ENCODE measurements around the gene TP63.

The TP63 gene

DNA sequence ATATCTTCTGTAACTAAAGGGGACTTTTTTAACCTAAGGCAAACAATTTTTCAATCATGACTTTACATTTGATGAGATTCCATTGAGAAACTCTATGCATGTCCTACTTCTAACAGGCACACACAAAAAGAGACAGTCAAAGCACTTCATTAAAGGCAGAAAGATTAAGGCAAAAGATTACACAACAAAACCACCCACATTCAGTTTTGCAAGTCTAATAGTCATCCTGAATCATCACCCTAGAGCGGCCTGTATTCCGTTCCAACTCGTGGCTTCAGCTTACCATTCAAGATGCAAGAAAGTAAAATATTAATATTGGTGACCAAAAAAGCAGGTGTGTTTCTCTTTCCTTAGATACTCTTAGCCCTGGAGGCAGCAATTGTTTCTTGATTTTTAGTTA lies 283.6 kb downstream of the TP63 start:
- POLR2A ChIA-PET, result no interaction called here
- DNase-seq (ENCODE audit: extremely low spot score), result no peak
- CTCF ChIA-PET, result no interaction called here
- TF ChIP-seq, protein P1, sequence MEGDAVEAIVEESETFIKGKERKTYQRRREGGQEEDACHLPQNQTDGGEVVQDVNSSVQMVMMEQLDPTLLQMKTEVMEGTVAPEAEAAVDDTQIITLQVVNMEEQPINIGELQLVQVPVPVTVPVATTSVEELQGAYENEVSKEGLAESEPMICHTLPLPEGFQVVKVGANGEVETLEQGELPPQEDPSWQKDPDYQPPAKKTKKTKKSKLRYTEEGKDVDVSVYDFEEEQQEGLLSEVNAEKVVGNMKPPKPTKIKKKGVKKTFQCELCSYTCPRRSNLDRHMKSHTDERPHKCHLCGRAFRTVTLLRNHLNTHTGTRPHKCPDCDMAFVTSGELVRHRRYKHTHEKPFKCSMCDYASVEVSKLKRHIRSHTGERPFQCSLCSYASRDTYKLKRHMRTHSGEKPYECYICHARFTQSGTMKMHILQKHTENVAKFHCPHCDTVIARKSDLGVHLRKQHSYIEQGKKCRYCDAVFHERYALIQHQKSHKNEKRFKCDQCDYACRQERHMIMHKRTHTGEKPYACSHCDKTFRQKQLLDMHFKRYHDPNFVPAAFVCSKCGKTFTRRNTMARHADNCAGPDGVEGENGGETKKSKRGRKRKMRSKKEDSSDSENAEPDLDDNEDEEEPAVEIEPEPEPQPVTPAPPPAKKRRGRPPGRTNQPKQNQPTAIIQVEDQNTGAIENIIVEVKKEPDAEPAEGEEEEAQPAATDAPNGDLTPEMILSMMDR (IDR thresholded peaks at IDR 0.05; ENCODE audit: control extremely low read depth, extremely low read depth, low read depth, missing control alignments), result no peak

DNA sequence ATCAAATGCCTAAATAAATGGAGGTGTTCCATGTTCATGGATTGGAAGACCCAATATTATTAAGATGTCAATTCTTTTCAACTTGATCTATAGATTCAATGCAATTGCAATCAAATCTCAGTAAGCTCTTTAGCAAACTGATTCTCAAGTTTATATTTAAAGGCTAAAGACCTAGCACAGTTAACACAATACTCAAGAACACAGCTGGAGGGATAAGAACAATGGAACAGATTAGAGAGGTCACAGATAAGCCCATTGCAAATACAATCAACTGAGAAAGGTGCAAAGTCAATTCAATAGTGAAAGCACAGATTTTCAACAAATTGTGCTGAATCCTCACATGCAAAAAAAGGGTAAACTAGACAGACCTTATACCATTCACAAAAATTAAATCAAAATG lies 290.6 kb downstream of the TP63 start:
- ChIA-PET CTCF (interaction anchor here (1.2 kb wide), 1 partner anchor 26 kb away, joined by 3 read pairs; no protein-coding TSS in a partner anchor), POLR2A (no interaction called here)
- TF ChIP-seq, protein P1 (IDR thresholded peaks at IDR 0.05; ENCODE audit: control extremely low read depth, extremely low read depth, low read depth, missing control alignments), result no peak
- DNase-seq (ENCODE audit: extremely low spot score), result no peak

DNA sequence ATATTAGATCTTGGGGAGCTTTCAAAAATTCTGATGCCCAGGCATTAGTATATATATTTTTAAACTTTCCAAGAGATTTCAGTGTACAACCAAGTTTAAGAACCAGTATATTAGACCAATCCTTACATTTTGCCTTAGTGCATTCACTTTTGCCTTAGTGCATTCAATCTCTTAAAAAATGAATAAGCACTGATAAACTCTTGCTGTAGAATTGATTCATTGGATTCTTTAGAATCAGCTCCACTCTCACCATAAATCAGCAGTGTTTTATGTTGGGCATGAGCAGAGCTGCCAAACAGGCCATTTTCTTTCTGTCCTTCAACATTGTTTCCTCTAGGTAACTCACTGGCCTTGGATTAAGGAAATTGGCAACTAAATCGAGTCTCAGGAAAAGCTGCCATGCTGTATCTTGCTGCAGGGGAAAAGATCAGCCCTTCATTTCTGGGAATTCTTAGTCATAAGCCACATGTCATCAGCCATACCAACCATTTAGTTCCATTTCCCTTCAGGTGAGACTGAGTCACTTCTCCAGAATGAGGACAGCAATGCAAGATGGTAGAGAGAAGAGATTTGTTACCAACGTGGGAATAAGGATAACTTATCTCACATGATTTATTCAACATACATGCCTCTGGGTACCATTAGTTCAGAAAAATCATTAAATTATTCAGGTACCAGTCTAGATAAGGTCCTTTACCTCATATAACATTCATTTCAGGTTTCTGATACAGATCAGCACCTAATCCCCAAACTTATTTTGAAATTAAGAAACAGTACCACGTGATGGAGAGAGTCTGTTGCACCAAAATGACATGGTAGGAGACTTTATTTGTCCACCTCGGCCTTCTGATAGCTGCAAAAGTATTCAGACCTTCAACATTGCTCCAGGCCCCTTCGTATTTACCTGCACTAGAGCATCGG lies 297.0 kb downstream of the TP63 start:
- no peak for DNase-seq (ENCODE audit: extremely low spot score)
- ChIA-PET CTCF (interaction anchor here (1.2 to 4.4 kb wide), 3 partner anchors 13 to 34 kb away, joined by 3 to 16 read pairs (median 7); no protein-coding TSS in a partner anchor), POLR2A (no interaction called here)
- TF ChIP-seq, protein P1 (IDR thresholded peaks at IDR 0.05; ENCODE audit: control extremely low read depth, extremely low read depth, low read depth, missing control alignments), result no peak

DNA sequence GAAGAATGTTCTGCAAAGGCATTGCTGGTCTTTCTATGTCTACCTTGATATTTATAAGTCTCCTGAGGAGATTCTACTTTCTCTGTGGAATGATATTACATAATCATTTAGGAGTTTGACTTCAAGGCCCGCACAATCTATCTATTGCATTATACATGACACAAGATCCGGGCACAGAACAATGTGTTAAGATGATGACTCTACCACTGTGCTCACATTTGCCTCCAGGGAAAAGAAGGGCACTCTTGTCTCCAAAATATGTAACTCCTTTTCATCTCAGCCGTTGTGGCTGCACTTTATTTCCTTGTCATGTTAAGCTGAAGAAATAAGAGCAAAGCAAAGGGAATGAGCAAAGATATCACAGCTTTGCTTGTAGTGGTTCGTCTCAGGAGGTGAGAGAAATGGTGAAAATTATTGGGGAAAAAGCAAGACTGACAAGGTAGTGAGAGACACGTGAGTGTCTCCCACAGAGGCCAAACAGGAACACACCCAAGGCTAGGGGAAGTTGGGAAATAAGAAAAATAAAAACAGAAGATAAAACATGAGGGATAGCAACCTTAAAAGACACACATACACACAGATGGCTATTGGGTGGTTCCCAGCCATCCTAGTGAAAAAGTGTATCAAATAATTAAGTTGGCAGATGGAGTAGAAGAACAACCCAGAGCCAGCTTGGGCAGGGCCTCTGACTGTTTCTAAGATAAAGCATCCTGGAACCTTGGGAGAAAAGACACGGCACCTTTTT lies 305.2 kb downstream of the TP63 start:
- no peak for DNase-seq (ENCODE audit: extremely low spot score)
- CTCF ChIA-PET, result interaction anchor here (0.8 kb wide), 1 partner anchor 12 kb away, joined by 4 read pairs; no protein-coding TSS in a partner anchor
- POLR2A ChIA-PET, result no interaction called here
- TF ChIP-seq, protein P1 (IDR thresholded peaks at IDR 0.05; ENCODE audit: control extremely low read depth, extremely low read depth, low read depth, missing control alignments), result no peak

DNA sequence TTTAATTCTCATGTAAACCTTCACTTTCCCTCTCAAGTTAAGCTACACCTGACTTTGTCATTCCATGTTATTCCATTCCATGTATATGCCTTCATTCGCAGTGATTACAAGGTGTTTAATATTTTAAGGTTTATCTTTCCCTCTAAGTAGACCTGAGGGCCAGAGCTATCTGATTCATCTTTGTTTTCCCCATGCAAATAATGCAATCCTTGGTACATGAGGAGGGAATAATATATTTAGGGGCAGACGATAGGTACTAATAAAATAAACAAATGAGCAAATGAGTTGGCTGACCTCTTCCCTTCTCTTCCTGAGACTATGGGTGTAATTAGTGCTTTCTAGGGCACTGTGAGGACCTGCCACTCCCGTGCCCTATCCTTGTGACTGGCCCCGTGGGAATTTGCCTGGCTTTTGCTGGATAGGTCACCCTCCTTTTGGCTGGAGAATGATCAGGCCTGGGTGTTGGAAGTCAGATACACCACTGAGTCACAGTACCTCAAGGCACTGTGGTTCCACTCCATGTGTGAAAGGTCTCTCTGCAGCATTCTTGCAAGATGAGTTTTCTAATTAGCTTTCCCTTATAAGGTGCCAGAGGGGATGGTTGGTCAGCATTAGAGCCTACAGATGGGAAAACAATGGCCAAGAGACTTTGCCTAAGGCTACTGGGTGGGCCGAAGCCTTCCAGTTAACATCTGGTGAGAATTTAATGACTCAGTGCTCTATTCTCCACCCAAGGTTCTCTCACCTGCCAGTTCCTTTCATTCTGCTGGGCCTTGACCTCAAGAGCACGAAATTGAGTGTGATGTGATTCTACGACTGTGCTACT lies 306.3 kb downstream of the TP63 start:
- TF ChIP-seq, protein P1 (IDR thresholded peaks at IDR 0.05; ENCODE audit: control extremely low read depth, extremely low read depth, low read depth, missing control alignments), result no peak
- POLR2A ChIA-PET, result no interaction called here
- CTCF ChIA-PET, result interaction anchor here (0.8 kb wide), 2 partner anchors 11 to 30 kb away, joined by 3 to 4 read pairs; no protein-coding TSS in a partner anchor
- DNase-seq (ENCODE audit: extremely low spot score), result no peak

DNA sequence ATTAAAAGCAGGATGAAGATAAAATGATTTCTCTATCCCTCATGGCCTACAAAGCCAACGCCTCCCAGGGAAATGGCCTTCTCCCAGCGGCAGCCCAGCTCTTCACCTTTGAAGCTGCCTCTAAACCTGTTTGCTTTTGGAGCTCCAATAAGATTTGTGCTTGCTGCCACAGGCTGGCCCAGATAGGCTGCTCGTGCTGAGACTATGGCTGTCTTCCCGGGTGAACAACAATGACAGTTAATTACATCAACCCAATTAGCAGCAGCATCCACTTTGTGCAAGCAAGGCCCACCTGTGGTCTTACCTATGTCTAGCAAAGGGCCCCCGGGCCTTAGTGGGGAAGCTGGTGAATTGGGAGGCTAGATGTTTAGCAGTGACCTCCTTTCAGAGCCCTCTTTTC lies 309.9 kb downstream of the TP63 start:
- POLR2A ChIA-PET, result no interaction called here
- TF ChIP-seq, protein P1 (IDR thresholded peaks at IDR 0.05; ENCODE audit: control extremely low read depth, extremely low read depth, low read depth, missing control alignments), result no peak
- CTCF ChIA-PET, result interaction anchor here (0.6 to 2.2 kb wide), 10 partner anchors 8 to 670 kb away, joined by 3 to 11 read pairs (median 3); no protein-coding TSS in a partner anchor
- DNase-seq (ENCODE audit: extremely low spot score), result no peak

Measured in GM10248 (cell line).